ENCODE data around the gene CAST.

- TF ChIP-seq CTCF (IDR thresholded peaks at IDR 0.05) (no peak), POLR2A (IDR thresholded peaks at IDR 0.05) (no peak), EP300 (IDR thresholded peaks at IDR 0.05) (no peak)
These were observed 89.3 kb downstream of the CAST start for GRCh38 chr5:96751203-96752169.
